GM18867 (cell line): ENCODE results near the gene STMND1.

Source experiments
- ATAC-seq: cut with Tn5 transposase; IDR thresholded peaks from one replicate; pipeline ENCODE4 v1.9.1; 2021; ENCODE audit warnings: mild to moderate bottlenecking, moderate library complexity; ENCODE audit not compliant: unreplicated experiment

Gene STMND1

GRCh38 chr6:17097982-17098381, 3.9 kb upstream of the STMND1 start:
- ATAC-seq, result no peak

- no peak for ATAC-seq
These were observed 3.3 kb upstream of the STMND1 start for GRCh38 chr6:17098538-17098937.

GRCh38 chr6:17099401-17100059, 2.3 kb upstream of the STMND1 start:
- ATAC-seq, result no peak

GRCh38 chr6:17100806-17101205, 1.0 kb upstream of the STMND1 start:
- ATAC-seq, result no peak

GRCh38 chr6:17102258-17102870, 514 bp downstream of the STMND1 start:
- ATAC-seq, result no peak

- ATAC-seq, result no peak
These were observed 1.9 kb downstream of the STMND1 start for GRCh38 chr6:17103715-17104114.

- no peak for ATAC-seq
These were observed 6.0 kb downstream of the STMND1 start for GRCh38 chr6:17107863-17108262.

GRCh38 chr6:17115251-17116116, 13.6 kb downstream of the STMND1 start:
- ATAC-seq, result no peak

- ATAC-seq, result no peak
These were observed 14.2 kb downstream of the STMND1 start for GRCh38 chr6:17116117-17116440.

- no peak for ATAC-seq
These were observed 18.2 kb downstream of the STMND1 start for GRCh38 chr6:17120019-17120418.

- no peak for ATAC-seq
These were observed 23.6 kb downstream of the STMND1 start for GRCh38 chr6:17125407-17125806.

GRCh38 chr6:17130786-17131185, 28.9 kb downstream of the STMND1 start:
- ATAC-seq, result no peak

GRCh38 chr6:17132967-17133366, 31.1 kb downstream of the STMND1 start:
- ATAC-seq, result no peak

- ATAC-seq, result no peak
These were observed 36.2 kb downstream of the STMND1 start for GRCh38 chr6:17138033-17138432.

GRCh38 chr6:17144016-17144415, 42.2 kb downstream of the STMND1 start:
- ATAC-seq, result no peak

GRCh38 chr6:17149571-17149970, 47.7 kb downstream of the STMND1 start:
- ATAC-seq, result no peak

- ATAC-seq, result no peak
These were observed 48.2 kb downstream of the STMND1 start for GRCh38 chr6:17150096-17150495.

GRCh38 chr6:17151888-17152287, 50.0 kb downstream of the STMND1 start:
- ATAC-seq, result no peak

GRCh38 chr6:17152703-17153102, 50.9 kb downstream of the STMND1 start:
- no peak for ATAC-seq

GRCh38 chr6:17156112-17156921, 54.5 kb downstream of the STMND1 start:
- peak; percentile 58 for ATAC-seq

GRCh38 chr6:17156966-17157365, 55.1 kb downstream of the STMND1 start:
- ATAC-seq, result no peak
